Transverse colon (tissue), 4 donors: ENCODE results near the gene GSDMA. TPM values are rescaled to one million over a fixed set of nuclear protein-coding genes. Genes with fewer than 3 reads are reported as not detected.

Experiments
- DNase-seq: peaks from one replicate; pipeline ENCODE4 v3.0.0-alpha.2; 2019
- H3K27ac ChIP-seq, 4 donors: fragments of 200-600 bp; sonication (generic); 2 replicates each; pipeline ENCODE4 v1.5.1; 2016 to 2018; ENCODE audit warnings: inconsistent platforms in 4 of 4
- H3K27me3 ChIP-seq: fragments of 200-600 bp; sonication (generic); 2 replicates; pipeline ENCODE4 v1.5.1; 2017; ENCODE audit warnings: inconsistent platforms
- H3K36me3 ChIP-seq, 4 donors: fragments of 200-600 bp; sonication (generic); 2 replicates each; pipeline ENCODE4 v1.5.1; 2017 to 2019; ENCODE audit warnings: inconsistent platforms in 4 of 4
- H3K4me1 ChIP-seq, 4 donors: fragments of 200-600 bp; sonication (generic); 2 replicates each; pipeline ENCODE4 v1.5.1; 2017 to 2020; ENCODE audit warnings: inconsistent platforms in 4 of 4
- H3K4me3 ChIP-seq, 4 donors: fragments of 200-600 bp; sonication (generic); 1 replicate in 1 of 4; 2 replicates in 3 of 4; pipeline versions ENCODE4 v1.5.1 to v1.6.1; 2017 to 2019; ENCODE audit warnings: inconsistent platforms in 4 of 4
- H3K9me3 ChIP-seq, 2 donors: fragments of 200-600 bp; sonication (generic); 2 replicates each; pipeline ENCODE4 v1.5.1; 2017 to 2019; ENCODE audit warnings: inconsistent platforms in 2 of 2
- EP300 ChIP-seq: sonication (generic); formaldehyde crosslinking; IDR thresholded peaks from one replicate; pipeline ENCODE4 v1.6.1; 2017; ENCODE audit warnings: antibody characterized with exemption, low read depth
- POLR2A ChIP-seq: fragments of 450-650 bp; IDR thresholded peaks from one replicate; pipeline ENCODE4 v1.6.1; 2016; ENCODE audit warnings: antibody characterized with exemption, mild to moderate bottlenecking, moderate library complexity
- POLR2AphosphoS5 ChIP-seq, 3 donors: sonication (generic); formaldehyde crosslinking; IDR thresholded peaks; one replicate each; pipeline ENCODE4 v1.6.1; 2016; ENCODE audit warnings: antibody characterized with exemption in 3 of 3
- WGBS, 2 donors: methylation state at CpG; one replicate each; pipeline ENCODE4 v1.1.5; 2018; ENCODE audit warnings: low coverage in 1 of 2; 5-methylcytosine and 5-hydroxymethylcytosine counted together
- in situ Hi-C, 4 donors: fragments of 200-750 bp; cut with MboI; loops; one replicate each; pipeline versions ENCODE4 v1.15.0 to v1.15.1; 2017; ENCODE audit warnings: low sequenced_read_pairs in 3 of 4, low pct_ligation_motif_present in 1 of 4, low pct_unique_long_range_greater_than_20kb in 1 of 4
- intact Hi-C: fragments of 100-400 bp; cut with DNase I; formaldehyde crosslinking; loops from one replicate; pipeline ENCODE4 v1.15.1; 2023; ENCODE audit warnings: low total_unique reads
- total RNA-seq, 4 donors: library from RNA; depleted of rRNA; stranded (reverse); fragments of >200 nt; gene quantifications; one replicate each; pipeline ENCODE4 v1.1.0, GENCODE V29; 2016
- TF ChIP-seq, protein P1 (sequence below), 5 experiments: fragments of 200-600 bp in 3 of 5; fragments of 450-650 bp in 2 of 5; sonication (generic) in 3 of 5; IDR thresholded peaks; 1 replicate in 2 of 5; 2 replicates in 3 of 5; pipeline ENCODE4 v1.5.1; 2016 to 2017; ENCODE audit warnings: antibody characterized with exemption in 5 of 5, inconsistent platforms in 3 of 5, mild to moderate bottlenecking in 2 of 5, moderate library complexity in 1 of 5

Gene GSDMA
- total RNA-seq, 4 donors from 2014 or later = 3.7 TPM; not detected in 3

DNA sequence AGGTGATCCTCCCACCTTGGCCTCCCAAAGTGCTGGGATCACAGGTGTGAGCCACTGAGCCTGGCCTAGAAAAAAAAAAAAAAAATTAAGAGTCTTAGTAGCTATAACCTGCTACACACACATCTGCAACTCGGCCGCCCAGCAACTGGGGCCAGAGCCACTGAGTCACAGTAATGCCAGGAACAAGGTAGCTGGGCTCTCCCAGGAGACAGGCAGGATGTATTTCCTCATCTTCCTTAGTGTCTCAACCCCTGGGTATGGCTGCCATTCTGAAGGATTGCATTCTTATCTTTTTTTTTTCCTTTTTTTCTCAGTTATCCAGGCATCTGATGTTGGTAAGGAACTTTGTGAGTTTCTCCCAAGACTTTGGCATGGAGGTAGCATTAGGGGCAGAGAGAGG is 10.7 kb downstream of the GSDMA start:
- Histone ChIP-seq H3K36me3 (no peaks in the 10 kb centered on the region), H3K4me3 (no peak overlapping the region), H3K27ac (no peak overlapping the region), H3K9me3 (no peaks in the 10 kb centered on the region), H3K4me1 (peaks cover 0 to 23% (median 15%) of the 10 kb centered on the region in 4 donors), H3K27me3 (peaks cover 11% of the 10 kb centered on the region)
- no peak for TF ChIP-seq POLR2AphosphoS5 (IDR thresholded peaks at IDR 0.05)
- TF ChIP-seq EP300 = no peak
- TF ChIP-seq, protein P1, sequence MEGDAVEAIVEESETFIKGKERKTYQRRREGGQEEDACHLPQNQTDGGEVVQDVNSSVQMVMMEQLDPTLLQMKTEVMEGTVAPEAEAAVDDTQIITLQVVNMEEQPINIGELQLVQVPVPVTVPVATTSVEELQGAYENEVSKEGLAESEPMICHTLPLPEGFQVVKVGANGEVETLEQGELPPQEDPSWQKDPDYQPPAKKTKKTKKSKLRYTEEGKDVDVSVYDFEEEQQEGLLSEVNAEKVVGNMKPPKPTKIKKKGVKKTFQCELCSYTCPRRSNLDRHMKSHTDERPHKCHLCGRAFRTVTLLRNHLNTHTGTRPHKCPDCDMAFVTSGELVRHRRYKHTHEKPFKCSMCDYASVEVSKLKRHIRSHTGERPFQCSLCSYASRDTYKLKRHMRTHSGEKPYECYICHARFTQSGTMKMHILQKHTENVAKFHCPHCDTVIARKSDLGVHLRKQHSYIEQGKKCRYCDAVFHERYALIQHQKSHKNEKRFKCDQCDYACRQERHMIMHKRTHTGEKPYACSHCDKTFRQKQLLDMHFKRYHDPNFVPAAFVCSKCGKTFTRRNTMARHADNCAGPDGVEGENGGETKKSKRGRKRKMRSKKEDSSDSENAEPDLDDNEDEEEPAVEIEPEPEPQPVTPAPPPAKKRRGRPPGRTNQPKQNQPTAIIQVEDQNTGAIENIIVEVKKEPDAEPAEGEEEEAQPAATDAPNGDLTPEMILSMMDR (IDR thresholded peaks at IDR 0.05) = no peak
- TF ChIP-seq POLR2A = no peak
- in situ Hi-C loops (no loop called here), intact Hi-C loops (no loop called here)
- no peak for DNase-seq
- 95 to 100% methylated on average over 2 of the region's 2 CpGs for WGBS, 2 donors

- intact Hi-C loops = no loop called here
- TF ChIP-seq EP300 (no peak), POLR2A (no peak), POLR2AphosphoS5 (IDR thresholded peaks at IDR 0.05) (no peak)
- TF ChIP-seq, protein P1 (IDR thresholded peaks at IDR 0.05) = no peak
- in situ Hi-C loops = no loop called here
- Histone ChIP-seq H3K27me3 (peaks cover 11% of the 10 kb centered on the region), H3K4me3 (no peak overlapping the region), H3K27ac (no peak overlapping the region), H3K4me1 (peaks cover 0 to 16% (median 11%) of the 10 kb centered on the region in 4 donors), H3K9me3 (no peaks in the 10 kb centered on the region), H3K36me3 (no peaks in the 10 kb centered on the region)
- 60 to 82% methylated on average over 2 to 5 of the region's 5 CpGs for WGBS, 2 donors
- DNase-seq = no peak
Observed at GRCh38 chr17:39974433-39974832, 11.6 kb downstream of the GSDMA start.

DNA sequence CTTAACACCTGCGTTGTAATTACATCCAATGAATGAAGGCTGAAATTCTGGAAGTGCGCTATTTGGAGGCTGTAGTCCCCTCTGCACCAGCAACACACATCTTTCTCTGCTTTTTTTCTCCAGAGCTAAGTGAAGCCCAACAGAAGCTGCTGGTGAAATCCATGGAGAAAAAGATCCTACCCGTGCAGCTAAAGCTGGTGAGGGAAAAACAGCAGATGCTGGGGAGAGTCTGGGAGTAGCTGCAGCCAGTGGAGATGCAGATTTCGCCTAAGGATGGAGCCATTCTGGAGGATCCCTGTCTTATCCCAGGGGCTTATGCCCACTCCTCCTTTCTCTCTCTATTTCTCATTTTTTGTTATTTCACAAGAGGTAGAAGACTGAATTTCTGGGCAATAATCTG is 13.0 kb downstream of the GSDMA start:
- 78 to 80% methylated on average over 3 to 4 of the region's 4 CpGs for WGBS, 2 donors
- TF ChIP-seq POLR2AphosphoS5 (IDR thresholded peaks at IDR 0.05) (no peak), POLR2A (no peak), EP300 (no peak)
- TF ChIP-seq, protein P1 (IDR thresholded peaks at IDR 0.05) = no peak
- peaks cover 0 to 9% (median 6%) of the 10 kb centered on the region in 4 donors for H3K4me1 ChIP-seq
- peaks cover 11% of the 10 kb centered on the region for H3K27me3 ChIP-seq
- intact Hi-C loops = no loop called here
- DNase-seq = no peak
- no peak overlapping the region for H3K27ac ChIP-seq
- in situ Hi-C loops = no loop called here
- H3K4me3 ChIP-seq = no peak overlapping the region
- H3K36me3 ChIP-seq = no peaks in the 10 kb centered on the region
- no peaks in the 10 kb centered on the region for H3K9me3 ChIP-seq

- Histone ChIP-seq H3K4me3 (no peak overlapping the region), H3K9me3 (no peaks in the 10 kb centered on the region), H3K36me3 (peaks cover 0 to under 1% (median under 1%) of the 10 kb centered on the region in 4 donors), H3K27me3 (peaks cover 11% of the 10 kb centered on the region), H3K4me1 (peaks cover 17 to 28% (median 20%) of the 10 kb centered on the region in 4 donors), H3K27ac (no peak overlapping the region)
- intact Hi-C loops (no loop called here), in situ Hi-C loops (no loop called here)
- TF ChIP-seq POLR2A (no peak), POLR2AphosphoS5 (IDR thresholded peaks at IDR 0.05) (no peak), EP300 (no peak)
- TF ChIP-seq, protein P1 (IDR thresholded peaks at IDR 0.05) = no peak
- no peak for DNase-seq
- 74 to 82% methylated on average over 3 to 5 of the region's 5 CpGs for WGBS, 2 donors
Observed at GRCh38 chr17:39979016-39979670, 16.3 kb downstream of the GSDMA start.
